H1 (cell line): ENCODE data around the gene ALDH4A1. TPM values are rescaled to one million over a fixed set of nuclear protein-coding genes. Genes with fewer than 3 reads are reported as not detected.

Experiments used
- FOSL1 ChIP-seq: IDR thresholded peaks from 2 replicates; pipeline ENCODE4 v1.6.1; 2011; ENCODE audit warnings: mild to moderate bottlenecking, low read depth, low read length, moderate library complexity; ENCODE audit not compliant: insufficient read depth
- polyA plus RNA-seq, 7 experiments: library from polyadenylated mRNA; depleted of rRNA in 3 of 7; stranded (reverse) in 5 of 7; unstranded in 2 of 7; fragments of >200 nt in 5 of 7; fragments of 200-250 nt in 2 of 7; gene quantifications; 1 replicate in 5 of 7; 2 replicates in 1 of 7; 4 replicates in 1 of 7; pipeline versions ENCODE4 v1.2.1 to v1.2.3, GENCODE V29; 2011 to 2013; ENCODE audit warnings: missing spikeins in 2 of 7, mixed read lengths in 2 of 7
- total RNA-seq: library from RNA; stranded (reverse); fragmentation: NEBNext Ultra II Directional; extraction: Animal tissue kit (Norgen Biotek cat#: 25700); gene quantifications from 2 replicates; pipeline ENCODE4 v1.2.1, GENCODE V29; 2021
- TF ChIP-seq, protein P1 (sequence below): fragments of 300-600 bp; sonication (generic); IDR thresholded peaks from 2 replicates; pipeline ENCODE4 v1.7.1; 2012; ENCODE audit warnings: low read length, moderate library complexity, mild to moderate bottlenecking, inconsistent platforms; ENCODE audit not compliant: insufficient replicate concordance

Gene ALDH4A1
- total and polyA plus RNA-seq, 2 of the 8 experiments (the other 6 are each of a cell fraction or from before 2014, with no cell fraction given) = 30.3 to 35.9 TPM

DNA sequence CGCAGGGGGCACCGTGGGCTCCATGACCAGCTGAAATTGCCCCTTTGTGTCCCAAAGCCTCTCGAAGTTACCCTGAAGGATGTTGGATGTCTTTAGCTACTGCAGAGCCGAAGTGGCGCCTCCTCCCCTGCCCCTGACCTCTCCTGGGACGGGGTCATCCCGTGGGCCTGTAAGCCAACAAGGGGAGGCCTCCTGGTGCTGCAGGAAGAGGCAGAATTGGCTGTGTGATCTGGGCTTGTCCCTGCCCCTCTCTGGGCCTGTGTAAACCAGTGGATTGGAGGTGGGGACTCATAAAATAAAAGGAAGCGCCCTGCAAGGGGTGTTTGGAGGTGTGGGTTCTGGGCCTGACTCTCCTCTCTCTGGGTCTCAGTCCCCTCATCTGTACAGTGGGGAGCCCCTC lies 40.8 kb downstream of the ALDH4A1 start (continued):
- TF ChIP-seq, protein P1, sequence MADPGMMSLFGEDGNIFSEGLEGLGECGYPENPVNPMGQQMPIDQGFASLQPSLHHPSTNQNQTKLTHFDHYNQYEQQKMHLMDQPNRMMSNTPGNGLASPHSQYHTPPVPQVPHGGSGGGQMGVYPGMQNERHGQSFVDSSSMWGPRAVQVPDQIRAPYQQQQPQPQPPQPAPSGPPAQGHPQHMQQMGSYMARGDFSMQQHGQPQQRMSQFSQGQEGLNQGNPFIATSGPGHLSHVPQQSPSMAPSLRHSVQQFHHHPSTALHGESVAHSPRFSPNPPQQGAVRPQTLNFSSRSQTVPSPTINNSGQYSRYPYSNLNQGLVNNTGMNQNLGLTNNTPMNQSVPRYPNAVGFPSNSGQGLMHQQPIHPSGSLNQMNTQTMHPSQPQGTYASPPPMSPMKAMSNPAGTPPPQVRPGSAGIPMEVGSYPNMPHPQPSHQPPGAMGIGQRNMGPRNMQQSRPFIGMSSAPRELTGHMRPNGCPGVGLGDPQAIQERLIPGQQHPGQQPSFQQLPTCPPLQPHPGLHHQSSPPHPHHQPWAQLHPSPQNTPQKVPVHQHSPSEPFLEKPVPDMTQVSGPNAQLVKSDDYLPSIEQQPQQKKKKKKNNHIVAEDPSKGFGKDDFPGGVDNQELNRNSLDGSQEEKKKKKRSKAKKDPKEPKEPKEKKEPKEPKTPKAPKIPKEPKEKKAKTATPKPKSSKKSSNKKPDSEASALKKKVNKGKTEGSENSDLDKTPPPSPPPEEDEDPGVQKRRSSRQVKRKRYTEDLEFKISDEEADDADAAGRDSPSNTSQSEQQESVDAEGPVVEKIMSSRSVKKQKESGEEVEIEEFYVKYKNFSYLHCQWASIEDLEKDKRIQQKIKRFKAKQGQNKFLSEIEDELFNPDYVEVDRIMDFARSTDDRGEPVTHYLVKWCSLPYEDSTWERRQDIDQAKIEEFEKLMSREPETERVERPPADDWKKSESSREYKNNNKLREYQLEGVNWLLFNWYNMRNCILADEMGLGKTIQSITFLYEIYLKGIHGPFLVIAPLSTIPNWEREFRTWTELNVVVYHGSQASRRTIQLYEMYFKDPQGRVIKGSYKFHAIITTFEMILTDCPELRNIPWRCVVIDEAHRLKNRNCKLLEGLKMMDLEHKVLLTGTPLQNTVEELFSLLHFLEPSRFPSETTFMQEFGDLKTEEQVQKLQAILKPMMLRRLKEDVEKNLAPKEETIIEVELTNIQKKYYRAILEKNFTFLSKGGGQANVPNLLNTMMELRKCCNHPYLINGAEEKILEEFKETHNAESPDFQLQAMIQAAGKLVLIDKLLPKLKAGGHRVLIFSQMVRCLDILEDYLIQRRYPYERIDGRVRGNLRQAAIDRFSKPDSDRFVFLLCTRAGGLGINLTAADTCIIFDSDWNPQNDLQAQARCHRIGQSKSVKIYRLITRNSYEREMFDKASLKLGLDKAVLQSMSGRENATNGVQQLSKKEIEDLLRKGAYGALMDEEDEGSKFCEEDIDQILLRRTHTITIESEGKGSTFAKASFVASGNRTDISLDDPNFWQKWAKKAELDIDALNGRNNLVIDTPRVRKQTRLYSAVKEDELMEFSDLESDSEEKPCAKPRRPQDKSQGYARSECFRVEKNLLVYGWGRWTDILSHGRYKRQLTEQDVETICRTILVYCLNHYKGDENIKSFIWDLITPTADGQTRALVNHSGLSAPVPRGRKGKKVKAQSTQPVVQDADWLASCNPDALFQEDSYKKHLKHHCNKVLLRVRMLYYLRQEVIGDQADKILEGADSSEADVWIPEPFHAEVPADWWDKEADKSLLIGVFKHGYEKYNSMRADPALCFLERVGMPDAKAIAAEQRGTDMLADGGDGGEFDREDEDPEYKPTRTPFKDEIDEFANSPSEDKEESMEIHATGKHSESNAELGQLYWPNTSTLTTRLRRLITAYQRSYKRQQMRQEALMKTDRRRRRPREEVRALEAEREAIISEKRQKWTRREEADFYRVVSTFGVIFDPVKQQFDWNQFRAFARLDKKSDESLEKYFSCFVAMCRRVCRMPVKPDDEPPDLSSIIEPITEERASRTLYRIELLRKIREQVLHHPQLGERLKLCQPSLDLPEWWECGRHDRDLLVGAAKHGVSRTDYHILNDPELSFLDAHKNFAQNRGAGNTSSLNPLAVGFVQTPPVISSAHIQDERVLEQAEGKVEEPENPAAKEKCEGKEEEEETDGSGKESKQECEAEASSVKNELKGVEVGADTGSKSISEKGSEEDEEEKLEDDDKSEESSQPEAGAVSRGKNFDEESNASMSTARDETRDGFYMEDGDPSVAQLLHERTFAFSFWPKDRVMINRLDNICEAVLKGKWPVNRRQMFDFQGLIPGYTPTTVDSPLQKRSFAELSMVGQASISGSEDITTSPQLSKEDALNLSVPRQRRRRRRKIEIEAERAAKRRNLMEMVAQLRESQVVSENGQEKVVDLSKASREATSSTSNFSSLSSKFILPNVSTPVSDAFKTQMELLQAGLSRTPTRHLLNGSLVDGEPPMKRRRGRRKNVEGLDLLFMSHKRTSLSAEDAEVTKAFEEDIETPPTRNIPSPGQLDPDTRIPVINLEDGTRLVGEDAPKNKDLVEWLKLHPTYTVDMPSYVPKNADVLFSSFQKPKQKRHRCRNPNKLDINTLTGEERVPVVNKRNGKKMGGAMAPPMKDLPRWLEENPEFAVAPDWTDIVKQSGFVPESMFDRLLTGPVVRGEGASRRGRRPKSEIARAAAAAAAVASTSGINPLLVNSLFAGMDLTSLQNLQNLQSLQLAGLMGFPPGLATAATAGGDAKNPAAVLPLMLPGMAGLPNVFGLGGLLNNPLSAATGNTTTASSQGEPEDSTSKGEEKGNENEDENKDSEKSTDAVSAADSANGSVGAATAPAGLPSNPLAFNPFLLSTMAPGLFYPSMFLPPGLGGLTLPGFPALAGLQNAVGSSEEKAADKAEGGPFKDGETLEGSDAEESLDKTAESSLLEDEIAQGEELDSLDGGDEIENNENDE = no peak
- TF ChIP-seq FOSL1 = no peak
